ENCODE results near the gene OPTC.

Gene OPTC

GRCh38 chr1:203478986-203479385 lies 15.0 kb upstream of the OPTC start:
- no peaks in the 10 kb centered on the region for H4K20me1 ChIP-seq (ENCODE audit: insufficient read depth)
- TF ChIP-seq, protein P1, sequence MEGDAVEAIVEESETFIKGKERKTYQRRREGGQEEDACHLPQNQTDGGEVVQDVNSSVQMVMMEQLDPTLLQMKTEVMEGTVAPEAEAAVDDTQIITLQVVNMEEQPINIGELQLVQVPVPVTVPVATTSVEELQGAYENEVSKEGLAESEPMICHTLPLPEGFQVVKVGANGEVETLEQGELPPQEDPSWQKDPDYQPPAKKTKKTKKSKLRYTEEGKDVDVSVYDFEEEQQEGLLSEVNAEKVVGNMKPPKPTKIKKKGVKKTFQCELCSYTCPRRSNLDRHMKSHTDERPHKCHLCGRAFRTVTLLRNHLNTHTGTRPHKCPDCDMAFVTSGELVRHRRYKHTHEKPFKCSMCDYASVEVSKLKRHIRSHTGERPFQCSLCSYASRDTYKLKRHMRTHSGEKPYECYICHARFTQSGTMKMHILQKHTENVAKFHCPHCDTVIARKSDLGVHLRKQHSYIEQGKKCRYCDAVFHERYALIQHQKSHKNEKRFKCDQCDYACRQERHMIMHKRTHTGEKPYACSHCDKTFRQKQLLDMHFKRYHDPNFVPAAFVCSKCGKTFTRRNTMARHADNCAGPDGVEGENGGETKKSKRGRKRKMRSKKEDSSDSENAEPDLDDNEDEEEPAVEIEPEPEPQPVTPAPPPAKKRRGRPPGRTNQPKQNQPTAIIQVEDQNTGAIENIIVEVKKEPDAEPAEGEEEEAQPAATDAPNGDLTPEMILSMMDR (conservative IDR thresholded peaks at IDR 0.05; ENCODE audit: low read depth, low read length) = no peak
- peaks cover 11% of the 10 kb centered on the region for H3K4me1 ChIP-seq (ENCODE audit: low read depth, poor library complexity, severe bottlenecking)
- H3K36me3 ChIP-seq (ENCODE audit: insufficient read depth) = no peaks in the 10 kb centered on the region
- H3K27ac ChIP-seq = no peak overlapping the region
- H3K79me2 ChIP-seq (ENCODE audit: insufficient read depth, low read depth) = no peaks in the 10 kb centered on the region
- H3K9ac ChIP-seq = no peak overlapping the region
- H3K4me2 ChIP-seq = no peak overlapping the region
- H3K4me3 ChIP-seq (IDR thresholded peaks at IDR 0.05; ENCODE audit: insufficient read depth, low read depth, low read length) = no peak overlapping the region
- H2AFZ ChIP-seq (ENCODE audit: low read depth) = no peak overlapping the region
- H3K27me3 ChIP-seq (ENCODE audit: insufficient read depth, low read depth) = no peaks in the 10 kb centered on the region

- H2AFZ ChIP-seq (ENCODE audit: low read depth) = no peak overlapping the region
- H3K27me3 ChIP-seq (ENCODE audit: insufficient read depth, low read depth) = no peaks in the 10 kb centered on the region
- no peak overlapping the region for H3K4me3 ChIP-seq (IDR thresholded peaks at IDR 0.05; ENCODE audit: insufficient read depth, low read depth, low read length)
- no peak overlapping the region for H3K4me2 ChIP-seq
- no peaks in the 10 kb centered on the region for H3K79me2 ChIP-seq (ENCODE audit: insufficient read depth, low read depth)
- H3K4me1 ChIP-seq (ENCODE audit: low read depth, poor library complexity, severe bottlenecking) = peaks cover 11% of the 10 kb centered on the region
- H4K20me1 ChIP-seq (ENCODE audit: insufficient read depth) = no peaks in the 10 kb centered on the region
- H3K36me3 ChIP-seq (ENCODE audit: insufficient read depth) = no peaks in the 10 kb centered on the region
- TF ChIP-seq, protein P1 (conservative IDR thresholded peaks at IDR 0.05; ENCODE audit: low read depth, low read length) = no peak
- H3K9ac ChIP-seq = no peak overlapping the region
- H3K27ac ChIP-seq = no peak overlapping the region
These were observed 14.3 kb upstream of the OPTC start for GRCh38 chr1:203479646-203480045.

DNA sequence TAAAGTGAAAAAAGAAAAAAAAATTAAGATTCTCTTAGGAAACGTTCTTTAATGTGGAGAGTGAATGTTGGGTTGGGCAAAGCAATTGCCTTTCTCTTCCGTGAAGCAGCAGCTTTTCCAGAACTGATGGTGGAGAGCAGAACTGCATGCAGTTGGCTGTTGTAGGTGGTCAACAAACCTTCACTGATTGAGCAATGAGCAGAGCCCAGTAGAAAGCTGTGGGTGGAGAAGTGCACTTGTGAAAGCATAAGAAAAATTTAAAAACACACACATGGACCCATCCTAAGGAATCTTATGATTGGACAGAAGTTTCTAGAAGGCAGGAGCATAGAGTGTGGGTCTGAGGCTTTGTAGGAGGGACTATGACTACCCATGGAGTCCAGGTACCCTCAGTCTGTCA lies 13.9 kb upstream of the OPTC start:
- Histone ChIP-seq H3K4me2 (no peak overlapping the region), H3K27ac (no peak overlapping the region)
- TF ChIP-seq, protein P1 (conservative IDR thresholded peaks at IDR 0.05; ENCODE audit: low read depth, low read length) = no peak

DNA sequence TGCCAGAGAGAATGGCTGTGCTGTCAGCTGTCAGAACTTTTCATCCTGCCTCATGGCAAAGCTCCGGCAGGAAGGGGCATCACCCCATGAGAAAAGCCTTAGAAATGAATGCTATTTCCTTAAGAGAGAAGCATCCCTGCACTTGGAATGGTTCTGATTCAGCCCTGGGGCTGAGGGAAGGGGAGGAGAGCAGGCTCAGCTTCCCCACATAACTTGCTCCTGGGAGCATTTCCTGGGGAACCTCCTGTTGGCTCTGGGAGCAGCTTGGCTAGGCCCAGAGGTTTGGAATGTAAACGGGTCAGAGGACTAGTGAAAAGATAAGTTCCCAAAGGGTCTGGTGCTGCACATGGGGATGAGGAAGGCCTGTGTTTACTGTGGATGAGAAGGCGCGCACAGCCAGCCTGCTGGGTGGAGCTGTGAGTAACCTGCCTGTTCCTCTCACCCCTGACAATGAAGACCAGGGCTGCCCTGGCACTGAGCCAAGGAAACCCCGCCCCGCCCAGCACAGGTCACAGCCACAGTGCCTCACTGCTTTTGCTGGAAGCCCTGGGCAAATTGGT lies 13.3 kb upstream of the OPTC start:
- no peak overlapping the region for H3K4me2 ChIP-seq

More for the DNA sequence above, 13.9 kb upstream of the OPTC start:
- Histone ChIP-seq H2AFZ (ENCODE audit: low read depth) (no peak overlapping the region), H3K4me1 (ENCODE audit: low read depth, poor library complexity, severe bottlenecking) (peaks cover 11% of the 10 kb centered on the region), H3K36me3 (ENCODE audit: insufficient read depth) (no peaks in the 10 kb centered on the region), H3K79me2 (ENCODE audit: insufficient read depth, low read depth) (no peaks in the 10 kb centered on the region), H3K9ac (no peak overlapping the region), H3K27me3 (ENCODE audit: insufficient read depth, low read depth) (no peaks in the 10 kb centered on the region), H4K20me1 (ENCODE audit: insufficient read depth) (no peaks in the 10 kb centered on the region), H3K4me3 (IDR thresholded peaks at IDR 0.05; ENCODE audit: insufficient read depth, low read depth, low read length) (no peak overlapping the region)

More for the DNA sequence above, 13.3 kb upstream of the OPTC start:
- Histone ChIP-seq H3K36me3 (ENCODE audit: insufficient read depth) (no peaks in the 10 kb centered on the region), H4K20me1 (ENCODE audit: insufficient read depth) (no peaks in the 10 kb centered on the region), H2AFZ (ENCODE audit: low read depth) (no peak overlapping the region; the same call in 1 of the 2 replicates), H3K4me3 (IDR thresholded peaks at IDR 0.05; ENCODE audit: insufficient read depth, low read depth, low read length) (no peak overlapping the region), H3K9ac (no peak overlapping the region), H3K79me2 (ENCODE audit: insufficient read depth, low read depth) (no peaks in the 10 kb centered on the region), H3K27me3 (ENCODE audit: insufficient read depth, low read depth) (no peaks in the 10 kb centered on the region), H3K4me1 (ENCODE audit: low read depth, poor library complexity, severe bottlenecking) (peaks cover 11% of the 10 kb centered on the region), H3K27ac (no peak overlapping the region)
- TF ChIP-seq, protein P1 (conservative IDR thresholded peaks at IDR 0.05; ENCODE audit: low read depth, low read length) = no peak

Measured in KMS-11 (cell line).